Urinary bladder (tissue), 4 donors: ENCODE measurements around the gene MT4. TPM values are rescaled to one million over a fixed set of nuclear protein-coding genes. Genes with fewer than 3 reads are reported as not detected.

Experiments
- DNase-seq: peaks from one replicate; pipeline ENCODE4 v3.0.0-alpha.2; 2015; ENCODE audit errors: extremely low spot score
- H3K27ac ChIP-seq: one replicate; pipeline ENCODE4 v1.5.1; 2013; ENCODE audit warnings: low read depth, mild to moderate bottlenecking, moderate library complexity
- H3K36me3 ChIP-seq: one replicate; pipeline ENCODE4 v1.6.1; 2013; ENCODE audit warnings: mild to moderate bottlenecking, moderate library complexity; ENCODE audit not compliant: insufficient read depth
- H3K4me1 ChIP-seq: one replicate; pipeline ENCODE4 v1.6.1; 2013; ENCODE audit warnings: mild to moderate bottlenecking, moderate library complexity; ENCODE audit not compliant: insufficient read depth
- H3K4me3 ChIP-seq: one replicate; pipeline ENCODE4 v1.5.1; 2013; ENCODE audit warnings: low read depth, low read length
- WGBS: extraction: QIAGEN DNeasy Blood & Tissue Kit; methylation state at CpG from one replicate; pipeline ENCODE4 v1.1.7; 2013; 5-methylcytosine and 5-hydroxymethylcytosine counted together
- polyA plus RNA-seq: library from polyadenylated mRNA; stranded (reverse); fragments of 200-250 nt; gene quantifications from one replicate; pipeline ENCODE4 v1.2.3, GENCODE V29; 2013
- total RNA-seq: library from RNA; depleted of rRNA; stranded (reverse); fragments of >200 nt; gene quantifications from one replicate; pipeline ENCODE4 v1.2.3, GENCODE V29; 2014
- donor health status: healthy with polysubstance abuse.
- donor health status: healthy.

MT4 gene
- total and polyA plus RNA-seq, 2 donors, result not detected

DNA sequence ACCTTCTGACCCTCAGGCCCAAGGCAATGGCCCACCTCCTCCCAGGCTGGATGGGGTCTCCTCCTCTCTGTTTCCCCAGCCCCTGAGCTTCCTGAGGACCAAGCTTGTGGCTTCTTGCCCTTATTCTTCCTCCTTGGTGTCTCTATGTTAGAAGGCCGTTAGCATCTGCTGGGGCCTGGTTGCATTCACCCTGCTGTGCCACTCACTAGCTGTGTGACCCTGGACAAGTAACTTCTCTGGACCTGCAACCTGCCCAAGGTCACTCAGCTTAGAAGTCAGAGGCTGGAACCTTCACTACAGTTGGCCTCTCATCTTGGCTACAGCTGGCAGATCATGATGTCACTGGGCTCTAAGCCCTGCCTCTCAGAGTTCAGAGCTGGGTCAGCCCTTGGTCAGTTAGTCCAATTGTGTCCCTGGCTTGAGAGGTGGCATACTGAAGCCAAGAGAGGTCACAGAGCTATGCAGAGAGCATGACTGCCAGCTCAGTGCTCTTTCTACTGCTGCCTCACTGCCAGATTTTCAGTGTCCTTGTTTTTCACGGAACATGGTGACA, 46.5 kb downstream of the MT4 start:
- no peaks in the 10 kb centered on the region for H3K36me3 ChIP-seq
- H3K27ac ChIP-seq, result peak overlapping the region; percentile 74
- H3K4me3 ChIP-seq, result no peak overlapping the region
- DNase-seq, result no peak
- 59% methylated on average over 2 of the region's 2 CpGs for WGBS
- no peaks in the 10 kb centered on the region for H3K4me1 ChIP-seq

DNA sequence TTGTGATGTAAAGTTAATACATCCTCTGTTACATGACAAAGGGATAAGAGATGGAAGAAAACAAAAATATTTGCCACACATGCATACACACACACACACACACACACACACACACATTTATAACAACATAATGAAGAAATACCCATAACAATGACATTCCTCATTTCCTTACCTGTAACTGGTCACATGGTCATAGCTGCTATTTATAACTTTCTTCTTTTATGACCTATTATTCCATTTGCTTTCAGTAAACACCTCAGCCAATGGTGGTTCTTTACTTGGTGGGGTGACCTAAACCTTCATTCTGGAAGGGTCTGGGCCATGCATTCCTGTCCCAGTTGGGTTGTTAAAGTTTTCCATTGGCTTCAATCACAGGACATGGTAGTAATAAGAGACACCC, 48.8 kb downstream of the MT4 start:
- no peaks in the 10 kb centered on the region for H3K4me1 ChIP-seq
- H3K27ac ChIP-seq, result no peak overlapping the region
- no peak overlapping the region for H3K4me3 ChIP-seq
- no peak for DNase-seq
- H3K36me3 ChIP-seq, result no peaks in the 10 kb centered on the region

GRCh38 chr16:56614549-56614991, 49.7 kb downstream of the MT4 start:
- no peaks in the 10 kb centered on the region for H3K36me3 ChIP-seq
- no peak overlapping the region for H3K27ac ChIP-seq
- H3K4me3 ChIP-seq, result no peak overlapping the region
- H3K4me1 ChIP-seq, result no peaks in the 10 kb centered on the region
- DNase-seq, result no peak

DNA sequence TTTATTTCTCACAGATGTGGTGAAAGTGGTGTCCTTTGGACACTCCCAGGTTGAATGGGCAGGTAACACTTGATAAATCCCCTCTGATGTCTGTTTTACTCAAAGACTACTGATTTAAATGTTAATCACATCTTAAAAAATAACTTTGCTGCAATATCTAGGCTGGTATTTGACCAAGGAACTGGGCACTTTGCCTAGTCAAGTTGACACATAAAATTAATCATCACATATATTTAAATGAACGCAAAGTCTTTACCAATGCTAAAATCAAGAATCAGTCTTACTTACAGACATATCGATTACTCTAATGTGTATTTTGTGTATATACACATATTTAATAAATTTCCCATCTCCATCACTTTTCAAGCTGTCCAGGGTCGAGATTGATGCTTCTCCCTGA, 50.5 kb downstream of the MT4 start:
- no peak for DNase-seq
- H3K4me1 ChIP-seq, result no peaks in the 10 kb centered on the region
- 93% methylated on average over 3 of the region's 3 CpGs for WGBS
- no peaks in the 10 kb centered on the region for H3K36me3 ChIP-seq
- no peak overlapping the region for H3K27ac ChIP-seq
- no peak overlapping the region for H3K4me3 ChIP-seq

DNA sequence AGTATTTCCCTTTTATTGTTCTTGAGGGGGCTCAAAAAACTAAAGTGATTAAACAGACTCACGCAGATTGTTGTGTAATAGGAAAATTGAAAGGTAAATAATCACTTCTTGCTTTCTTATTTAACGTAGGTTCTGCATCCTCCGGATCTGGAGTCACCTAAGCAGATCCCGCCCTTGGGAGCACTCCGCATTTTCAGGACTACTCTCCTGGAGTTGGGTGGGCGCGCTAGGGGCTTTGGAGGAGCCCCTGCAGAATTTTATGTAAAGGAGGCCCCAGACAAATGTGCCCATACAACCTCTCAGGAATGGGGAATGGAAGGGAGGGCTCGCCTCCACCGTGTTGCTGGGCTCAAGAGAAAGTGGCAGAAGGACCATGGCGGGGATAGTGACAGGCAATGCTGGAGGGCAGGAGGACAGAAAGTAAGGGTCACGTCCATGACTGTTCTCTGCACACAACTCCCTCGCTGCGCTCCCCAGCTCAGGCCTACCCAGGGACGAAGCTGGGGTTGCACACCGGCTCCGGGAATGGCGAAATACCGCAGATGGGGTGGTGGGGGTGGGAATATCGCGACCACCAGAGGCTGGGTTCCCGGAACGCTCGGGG, 51.8 kb downstream of the MT4 start:
- Histone ChIP-seq H3K36me3 (no peaks in the 10 kb centered on the region), H3K4me3 (peak overlapping the region; percentile 22), H3K4me1 (no peaks in the 10 kb centered on the region), H3K27ac (no peak overlapping the region)
- WGBS, result 52% methylated on average over 23 of the region's 23 CpGs
- DNase-seq, result no peak

GRCh38 chr16:56617212-56618085, 52.6 kb downstream of the MT4 start:
- DNase-seq, result no peak
- Histone ChIP-seq H3K27ac (peak overlapping the region; percentile 12), H3K4me3 (peak overlapping the region; percentile 22), H3K4me1 (no peaks in the 10 kb centered on the region), H3K36me3 (no peaks in the 10 kb centered on the region)
- 4% methylated on average over 41 of the region's 41 CpGs for WGBS

GRCh38 chr16:56618138-56618537, 53.3 kb downstream of the MT4 start:
- no peak overlapping the region for H3K27ac ChIP-seq
- 76% methylated on average over 6 of the region's 6 CpGs for WGBS
- no peaks in the 10 kb centered on the region for H3K4me1 ChIP-seq
- no peak overlapping the region for H3K4me3 ChIP-seq
- no peaks in the 10 kb centered on the region for H3K36me3 ChIP-seq
- no peak for DNase-seq

Other genes starting within 250 kb of the MT4 start
- gene AMFR, start 139.5 kb upstream of the MT4 start, total RNA-seq, result 120 TPM
- 82.6 TPM for gene AMFR, start 139.5 kb upstream of the MT4 start, polyA plus RNA-seq
- 144 TPM for gene NUDT21, start 113.7 kb upstream of the MT4 start, total RNA-seq
- gene NUDT21, start 113.7 kb upstream of the MT4 start, polyA plus RNA-seq, result 47.3 TPM
- gene OGFOD1, start 113.5 kb upstream of the MT4 start, total RNA-seq, result 58.2 TPM
- 25.8 TPM for gene OGFOD1, start 113.5 kb upstream of the MT4 start, polyA plus RNA-seq
- gene BBS2, start 45.0 kb upstream of the MT4 start, total RNA-seq, result 83.1 TPM
- 34.5 TPM for gene BBS2, start 45.0 kb upstream of the MT4 start, polyA plus RNA-seq
- 1.1 TPM for gene MT3, start 24.5 kb downstream of the MT4 start, total RNA-seq
- gene MT3, start 24.5 kb downstream of the MT4 start, polyA plus RNA-seq, result 8.7 TPM
- 8.2 TPM for gene MT2A, start 43.5 kb downstream of the MT4 start, total RNA-seq
- 890 TPM for gene MT2A, start 43.5 kb downstream of the MT4 start, polyA plus RNA-seq
- gene MT1E, start 60.7 kb downstream of the MT4 start, total RNA-seq, result 14.7 TPM
- gene MT1E, start 60.7 kb downstream of the MT4 start, polyA plus RNA-seq, result 189 TPM
- gene MT1M, start 67.6 kb downstream of the MT4 start, total RNA-seq, result 0.48 TPM
- gene MT1M, start 67.6 kb downstream of the MT4 start, polyA plus RNA-seq, result 182 TPM
- gene MT1A, start 73.6 kb downstream of the MT4 start, total RNA-seq, result not detected
- gene MT1A, start 73.6 kb downstream of the MT4 start, polyA plus RNA-seq, result 244 TPM
- not detected for gene MT1B, start 86.8 kb downstream of the MT4 start, total RNA-seq
- gene MT1B, start 86.8 kb downstream of the MT4 start, polyA plus RNA-seq, result not detected
- gene MT1F, start 92.9 kb downstream of the MT4 start, total RNA-seq, result 0.95 TPM
- 10.3 TPM for gene MT1F, start 92.9 kb downstream of the MT4 start, polyA plus RNA-seq
- gene MT1G, start 103.0 kb downstream of the MT4 start, total RNA-seq, result not detected
- 55.5 TPM for gene MT1G, start 103.0 kb downstream of the MT4 start, polyA plus RNA-seq
- gene MT1H, start 104.7 kb downstream of the MT4 start, total RNA-seq, result not detected
- not detected for gene MT1H, start 104.7 kb downstream of the MT4 start, polyA plus RNA-seq
- gene MT1X, start 117.4 kb downstream of the MT4 start, total RNA-seq, result 10.8 TPM
- 1,604 TPM for gene MT1X, start 117.4 kb downstream of the MT4 start, polyA plus RNA-seq
- 49.0 TPM for gene NUP93, start 165.1 kb downstream of the MT4 start, total RNA-seq
- gene NUP93, start 165.1 kb downstream of the MT4 start, polyA plus RNA-seq, result 25.1 TPM